ENCODE results near the gene TSSK3.

The TSSK3 gene

DNA sequence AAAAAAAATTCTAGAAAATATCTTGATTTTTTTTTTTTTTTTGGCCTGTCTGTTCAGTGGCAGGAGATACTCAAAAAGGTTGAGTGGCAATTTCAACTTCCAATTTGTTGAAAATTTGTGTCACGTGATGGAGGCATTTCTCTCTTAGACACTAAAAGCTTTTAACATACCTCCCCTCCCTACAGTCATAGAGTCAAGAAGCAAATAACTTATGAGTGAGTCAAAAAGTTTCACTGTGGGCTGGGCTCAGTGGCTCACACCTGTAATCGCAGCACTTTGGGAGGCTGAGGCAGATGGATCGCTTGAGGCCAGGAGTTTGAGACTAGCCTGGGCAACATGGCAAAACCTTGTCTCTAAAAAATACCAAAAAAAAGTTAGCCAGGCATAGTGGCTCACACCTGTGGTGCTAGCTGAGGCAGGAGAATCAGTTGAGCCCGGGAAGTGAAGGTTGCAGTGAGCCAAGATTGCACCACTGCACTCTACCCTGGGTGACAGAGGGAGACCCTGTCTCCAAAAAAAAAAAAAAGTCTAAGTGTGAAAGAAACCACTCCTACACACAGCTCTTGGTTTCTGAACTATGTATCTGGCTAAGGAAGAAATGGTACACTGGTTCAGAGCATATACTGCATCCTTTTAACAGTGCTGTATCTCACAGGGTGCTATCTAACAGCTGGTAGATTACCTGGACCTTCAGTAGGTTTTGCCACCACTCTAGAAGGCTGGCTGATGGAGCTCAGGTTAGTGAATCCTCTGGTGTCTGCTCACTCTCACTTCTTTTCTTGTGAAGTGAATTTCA, 43.5 kb downstream of the TSSK3 start:
- DNase-seq, result no peak

GRCh38 chr1:32406629-32407111, 44.3 kb downstream of the TSSK3 start:
- no peak for DNase-seq

DNA sequence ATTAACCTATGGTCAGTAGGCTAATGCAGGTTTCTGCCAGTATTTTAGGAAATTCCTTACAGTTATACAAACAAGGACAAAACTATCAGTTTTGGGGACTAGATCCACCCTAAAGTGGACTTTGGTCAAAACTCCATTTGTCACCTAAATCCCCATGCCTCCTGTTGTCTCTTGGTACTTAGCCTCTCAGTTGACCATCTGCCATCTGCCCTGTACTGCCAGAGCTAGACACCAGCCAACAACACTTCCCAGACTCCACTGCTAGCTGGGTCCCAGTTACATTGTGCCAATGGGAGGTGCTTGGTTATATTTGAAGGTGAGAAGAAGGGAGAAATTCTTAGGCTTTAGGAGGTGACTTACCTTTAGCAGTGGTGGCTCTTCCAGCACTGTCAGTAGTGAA, 48.9 kb downstream of the TSSK3 start:
- DNase-seq, result no peak

GRCh38 chr1:32413507-32414185, 51.3 kb downstream of the TSSK3 start:
- peak; percentile 59 for DNase-seq

All from stimulated activated CD4-positive, alpha-beta T cell treated with anti-CD3 and anti-CD28 coated beads, Interleukin-4, amount 100 ng/mL, for 1 hour (primary cell).